Naive thymus-derived CD4-positive, alpha-beta T cell (primary cell): ENCODE data around the gene CDS2. TPM values are rescaled to one million over a fixed set of nuclear protein-coding genes. Genes with fewer than 3 reads are reported as not detected.

Experiments used
- ATAC-seq: fragments of 150-1000 bp; cut with Tn5 transposase; 2 replicates; pipeline ENCODE4 v1.10.0; 2021; ENCODE audit warnings: mild to moderate bottlenecking, moderate library complexity
- CTCF ChIA-PET: fragments of 350-600 bp; sonication (Branson Sonifier 250); formaldehyde crosslinking; loops from one replicate; lab custom pipeline; 2021; ENCODE audit warnings: antibody characterized with exemption; lab: Charles Lee
- POLR2A ChIA-PET: fragments of 350-600 bp; sonication (Branson Sonifier 250); formaldehyde crosslinking; loops from one replicate; lab custom pipeline; 2021; ENCODE audit warnings: antibody characterized with exemption, inconsistent platforms; lab: Charles Lee
- DNase-seq, 9 donors: peaks; one replicate each; pipeline versions ENCODE4 v3.0.0 to v3.0.0-alpha.2; 2020 to 2022; ENCODE audit warnings: mixed read lengths in 1 of 9
- H3K27ac ChIP-seq: one replicate; pipeline ENCODE4 v1.7.0; 2013; ENCODE audit warnings: mild to moderate bottlenecking, low read depth, low read length, moderate library complexity
- H3K27me3 ChIP-seq, 2 donors: one replicate each; pipeline ENCODE4 v1.7.0; 2013; ENCODE audit warnings: low read length in 2 of 2, mild to moderate bottlenecking in 2 of 2, moderate library complexity in 2 of 2; ENCODE audit not compliant: control insufficient read depth in 2 of 2, insufficient read depth in 2 of 2
- H3K36me3 ChIP-seq, 3 experiments: 1 replicate in 2 of 3; 2 replicates in 1 of 3; pipeline ENCODE4 v1.7.0; 2013; ENCODE audit warnings: low read length in 3 of 3, mild to moderate bottlenecking in 3 of 3, moderate library complexity in 1 of 3; ENCODE audit not compliant: insufficient read depth in 3 of 3, control insufficient read depth in 2 of 3
- H3K4me1 ChIP-seq, 2 donors: one replicate each; pipeline ENCODE4 v1.7.0; 2013; ENCODE audit warnings: low read length in 2 of 2, mild to moderate bottlenecking in 2 of 2, moderate library complexity in 1 of 2; ENCODE audit not compliant: control insufficient read depth in 2 of 2, insufficient read depth in 2 of 2
- H3K4me3 ChIP-seq: 2 replicates; pipeline ENCODE4 v1.7.0; 2013; ENCODE audit warnings: mild to moderate bottlenecking, low read length
- H3K9me3 ChIP-seq, 3 experiments: 1 replicate in 2 of 3; 2 replicates in 1 of 3; pipeline ENCODE4 v1.7.0; 2013; ENCODE audit warnings: low read length in 3 of 3; ENCODE audit not compliant: control insufficient read depth in 2 of 3
- H3K27ac Mint-ChIP-seq, 9 donors: one replicate each; pipeline ENCODE4 v1.8.0; 2020 to 2022; ENCODE audit warnings: mixed read lengths in 9 of 9, mild to moderate bottlenecking in 8 of 9, moderate library complexity in 5 of 9, inconsistent platforms in 2 of 9
- H3K27me3 Mint-ChIP-seq, 5 donors: one replicate each; pipeline ENCODE4 v1.8.0; 2021 to 2022; ENCODE audit warnings: mixed read lengths in 5 of 5, mild to moderate bottlenecking in 1 of 5
- H3K36me3 Mint-ChIP-seq, 5 donors: one replicate each; pipeline ENCODE4 v1.8.0; 2020 to 2022; ENCODE audit warnings: mixed read lengths in 5 of 5, mild to moderate bottlenecking in 3 of 5, inconsistent platforms in 1 of 5
- H3K4me1 Mint-ChIP-seq, 7 donors: one replicate each; pipeline ENCODE4 v1.8.0; 2020 to 2022; ENCODE audit warnings: mixed read lengths in 7 of 7, mild to moderate bottlenecking in 3 of 7, inconsistent platforms in 1 of 7
- H3K4me3 Mint-ChIP-seq, 10 donors: one replicate each; pipeline ENCODE4 v1.8.0; 2020 to 2022; ENCODE audit warnings: mild to moderate bottlenecking in 10 of 10, mixed read lengths in 10 of 10, moderate library complexity in 6 of 10, inconsistent platforms in 2 of 10
- H3K9me3 Mint-ChIP-seq, 11 donors: one replicate each; pipeline ENCODE4 v1.8.0; 2020 to 2022; ENCODE audit warnings: mixed read lengths in 11 of 11, mild to moderate bottlenecking in 4 of 11, inconsistent platforms in 1 of 11, moderate library complexity in 1 of 11
- intact Hi-C, 2 donors: fragments of 100-400 bp; cut with micrococcal nuclease; formaldehyde crosslinking; loops; one replicate each; pipeline ENCODE4 v1.15.1; 2023
- polyA plus RNA-seq, 2 donors: library from polyadenylated mRNA; unstranded; fragments of 300-500 nt; fragmentation: Illumina TruSeq; gene quantifications; one replicate each; pipeline ENCODE4 v1.2.3, GENCODE V29; 2021
- total RNA-seq, 6 experiments: library from RNA in 5 of 6; stranded (reverse) in 5 of 6; gene quantifications; 1 replicate in 5 of 6; 2 replicates in 1 of 6; pipeline ENCODE4 v1.2.3 and lab custom pipeline; 2021 to 2026

The CDS2 gene
- total and polyA plus RNA-seq, 7 experiments from 2014 or later: 34.9 to 58.3 (median 52.4) TPM

DNA sequence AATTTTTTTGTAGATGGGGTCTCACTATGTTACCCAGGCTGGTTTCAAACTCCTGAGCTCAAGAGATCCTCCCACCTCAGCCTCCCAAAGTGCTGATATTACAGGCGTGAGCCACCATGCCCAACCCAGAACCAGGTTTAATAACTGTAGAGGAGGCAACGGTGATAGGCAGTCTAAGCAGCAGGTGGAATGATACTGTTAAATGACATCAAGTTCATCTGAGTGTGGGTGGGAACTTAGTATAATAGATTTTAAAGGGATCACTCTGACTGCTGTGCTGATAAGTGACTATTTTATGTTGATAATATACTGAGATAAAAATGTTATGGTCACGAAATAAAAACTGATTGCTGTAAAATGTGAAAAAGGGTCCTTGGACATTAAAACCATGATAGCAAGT is 38.1 kb upstream of the CDS2 start:
- peak overlapping the region in 5 of 9 donors; percentile 29 to 90 (median 75) for H3K27ac Mint-ChIP-seq
- DNase-seq: no peak
- Histone ChIP-seq H3K36me3 (peaks cover 0 to 4% (median 0%) of the 10 kb centered on the region in 3 experiments), H3K27ac (no peak overlapping the region), H3K27me3 (no peaks in the 10 kb centered on the region), H3K4me3 (no peak overlapping the region), H3K4me1 (peaks cover 8 to 9% of the 10 kb centered on the region in 2 donors), H3K9me3 (no peaks in the 10 kb centered on the region)
- CTCF ChIA-PET: interaction anchor here (0.7 to 1.8 kb wide), 2 partner anchors 12 to 992 kb away, joined by 4 to 5 read pairs; no protein-coding TSS in a partner anchor
- intact Hi-C loops: no loop called here
- peaks cover 0 to 10% (median 4%) of the 10 kb centered on the region in 5 donors for H3K36me3 Mint-ChIP-seq
- H3K4me3 Mint-ChIP-seq: no peak overlapping the region
- POLR2A ChIA-PET: interaction anchor here (1.0 to 1.5 kb wide), 3 partner anchors 8 to 276 kb away, joined by 3 to 4 read pairs (median 4); no protein-coding TSS in a partner anchor
- no peak for ATAC-seq
- H3K4me1 Mint-ChIP-seq: peaks cover 12 to 26% (median 15%) of the 10 kb centered on the region in 7 donors
- H3K27me3 Mint-ChIP-seq: no peaks in the 10 kb centered on the region
- no peaks in the 10 kb centered on the region for H3K9me3 Mint-ChIP-seq

DNA sequence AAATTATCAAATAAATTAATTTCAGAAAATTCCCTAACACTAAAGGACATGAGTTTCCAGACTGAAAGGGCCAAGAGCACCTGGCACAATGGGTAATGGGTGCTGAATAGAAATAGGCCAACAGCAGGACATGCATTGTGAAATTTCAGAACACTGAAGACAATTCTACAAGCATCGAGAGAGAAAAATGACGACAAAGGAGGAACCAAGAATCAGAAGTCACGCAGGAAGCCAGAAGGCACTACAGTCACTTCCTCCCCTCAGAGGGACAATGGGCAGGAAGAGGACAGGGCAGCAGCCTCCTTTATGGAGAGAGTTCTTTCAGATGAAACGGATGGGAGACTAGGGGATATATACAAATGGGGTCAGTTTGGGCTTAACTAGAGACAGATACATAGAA is 36.6 kb upstream of the CDS2 start:
- ChIA-PET POLR2A (no interaction called here), CTCF (no interaction called here)
- H3K27ac Mint-ChIP-seq: peak overlapping the region; percentile 49 to 90 (median 84)

DNA sequence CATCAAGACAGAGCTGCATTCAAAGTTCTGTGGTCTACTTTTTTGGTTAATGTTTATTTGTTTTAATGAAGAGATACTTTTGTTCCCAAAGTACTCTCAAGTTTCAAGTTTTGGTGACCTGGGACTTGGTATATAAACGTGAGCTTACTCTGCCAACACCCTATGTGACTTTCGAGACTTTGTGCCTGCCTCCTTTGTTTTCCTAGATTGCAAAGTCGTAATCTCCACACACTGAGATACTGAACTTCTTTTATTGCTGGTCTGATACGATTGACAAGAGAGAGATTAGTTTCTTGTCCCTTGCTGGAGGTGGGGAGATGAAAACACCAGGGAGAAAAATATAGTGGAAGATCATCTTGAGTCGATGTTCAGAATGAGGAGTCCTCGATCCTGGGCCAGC is 34.9 kb upstream of the CDS2 start:
- CTCF ChIA-PET: interaction anchor here (0.6 to 1.7 kb wide), 3 partner anchors 9 to 28 kb away, joined by 3 to 10 read pairs (median 4); no protein-coding TSS in a partner anchor
- no peak overlapping the region for H3K4me3 ChIP-seq
- Mint-ChIP-seq H3K9me3 (no peaks in the 10 kb centered on the region), H3K36me3 (peaks cover 0 to 9% (median 4%) of the 10 kb centered on the region in 5 donors), H3K27ac (peak overlapping the region in 7 of 9 donors; percentile 2 to 78 (median 19)), H3K27me3 (no peaks in the 10 kb centered on the region), H3K4me3 (no peak overlapping the region), H3K4me1 (peaks cover 10 to 18% (median 15%) of the 10 kb centered on the region in 7 donors)
- no peaks in the 10 kb centered on the region for H3K9me3 ChIP-seq
- ATAC-seq (no peak), DNase-seq (no peak)
- H3K4me1 ChIP-seq: peaks cover 8 to 9% of the 10 kb centered on the region in 2 donors
- no peaks in the 10 kb centered on the region for H3K27me3 ChIP-seq
- no peak overlapping the region for H3K27ac ChIP-seq
- H3K36me3 ChIP-seq: peaks cover 0 to 20% (median 0%) of the 10 kb centered on the region in 3 experiments
- intact Hi-C loops: loop anchor here in 1 of 2 donors (1.0 kb wide), 1 partner anchor 12 kb away; no protein-coding TSS in a partner anchor
- POLR2A ChIA-PET: interaction anchor here (1.1 to 1.2 kb wide), 2 partner anchors 13 to 84 kb away, joined by 3 read pairs; no protein-coding TSS in a partner anchor

More for the DNA sequence above, 36.6 kb upstream of the CDS2 start:
- peaks cover 12 to 24% (median 15%) of the 10 kb centered on the region in 7 donors for H3K4me1 Mint-ChIP-seq
- no peaks in the 10 kb centered on the region for H3K27me3 Mint-ChIP-seq
- peak overlapping the region; percentile 39 for H3K27ac ChIP-seq
- ATAC-seq: peak; percentile 86
- H3K27me3 ChIP-seq: no peaks in the 10 kb centered on the region
- no peaks in the 10 kb centered on the region for H3K9me3 ChIP-seq
- H3K9me3 Mint-ChIP-seq: no peaks in the 10 kb centered on the region
- peak overlapping the region in 7 of 10 donors; percentile 1 to 44 (median 26) for H3K4me3 Mint-ChIP-seq
- peaks cover 0 to 7% (median 0%) of the 10 kb centered on the region in 3 experiments for H3K36me3 ChIP-seq
- intact Hi-C loops: no loop called here
- H3K4me1 ChIP-seq: peaks cover 8 to 9% of the 10 kb centered on the region in 2 donors
- DNase-seq: peak in 2 of 9 donors; percentile 12 to 13
- no peak overlapping the region for H3K4me3 ChIP-seq
- peaks cover 0 to 7% (median 4%) of the 10 kb centered on the region in 5 donors for H3K36me3 Mint-ChIP-seq

DNA sequence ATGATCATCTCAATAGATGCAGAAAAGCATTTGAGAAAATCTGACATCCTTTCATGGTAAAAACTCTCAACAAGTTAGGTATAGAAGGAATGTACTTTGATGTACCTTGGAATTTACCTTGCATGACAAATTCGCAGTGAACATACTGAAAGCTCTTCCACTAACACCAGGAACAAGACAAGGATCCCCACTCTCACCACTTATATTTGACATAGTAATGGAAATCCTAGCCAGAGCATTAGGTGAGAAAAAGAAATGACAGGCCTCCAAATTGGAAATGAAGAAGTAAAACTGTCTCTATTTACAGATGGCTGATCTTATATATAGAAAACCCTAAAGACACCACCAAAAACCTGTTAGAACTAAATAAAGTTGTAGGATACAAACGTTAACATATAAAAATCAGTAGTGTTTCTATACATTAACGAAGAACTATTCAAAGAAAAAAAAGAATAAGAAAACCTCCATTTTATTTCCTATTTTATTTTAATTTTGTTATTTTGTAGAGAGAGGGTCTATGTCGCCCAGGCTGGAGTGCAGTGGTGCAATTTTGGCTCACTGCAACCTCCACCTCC is 34.0 kb upstream of the CDS2 start:
- CTCF ChIA-PET: interaction anchor here (1.1 kb wide), 1 partner anchor 9 kb away, joined by 3 read pairs; no protein-coding TSS in a partner anchor
- H3K27ac Mint-ChIP-seq: peak overlapping the region in 5 of 9 donors; percentile 13 to 76 (median 18)
- no peak overlapping the region for H3K27ac ChIP-seq

DNA sequence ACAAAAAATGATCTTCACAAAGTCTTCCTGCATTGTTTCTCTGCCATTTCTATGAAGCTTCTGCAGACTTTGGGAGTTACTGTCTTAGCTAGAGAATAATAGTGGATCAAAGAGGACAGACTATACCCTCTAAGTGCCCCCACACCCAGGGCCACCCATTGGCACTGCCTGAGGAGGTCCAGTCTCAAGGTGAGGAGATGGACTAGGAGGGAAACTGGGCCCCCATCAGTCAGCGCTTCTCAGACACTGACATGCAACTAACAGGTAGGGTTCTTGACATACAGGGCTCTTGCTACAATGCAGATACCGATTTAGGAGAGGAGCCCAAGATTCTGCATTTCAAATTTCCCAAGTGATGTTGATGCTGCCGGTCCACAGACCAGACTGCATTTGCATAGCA is 31.4 kb upstream of the CDS2 start:
- peaks cover 4 to 27% (median 16%) of the 10 kb centered on the region in 5 donors for H3K36me3 Mint-ChIP-seq
- DNase-seq (no peak), ATAC-seq (no peak)
- H3K27me3 Mint-ChIP-seq: no peaks in the 10 kb centered on the region
- CTCF ChIA-PET: interaction anchor here (1.1 kb wide), 1 partner anchor 14 kb away, joined by 5 read pairs; no protein-coding TSS in a partner anchor
- no peak overlapping the region for H3K27ac ChIP-seq
- H3K9me3 ChIP-seq: no peaks in the 10 kb centered on the region
- no peak overlapping the region for H3K4me3 ChIP-seq
- peak overlapping the region in 6 of 9 donors; percentile 6 to 49 (median 30) for H3K27ac Mint-ChIP-seq
- H3K36me3 ChIP-seq: peaks cover 4 to 38% (median 8%) of the 10 kb centered on the region in 3 experiments
- H3K4me1 Mint-ChIP-seq: peaks cover 1 to 8% (median 4%) of the 10 kb centered on the region in 7 donors
- H3K27me3 ChIP-seq: no peaks in the 10 kb centered on the region
- intact Hi-C loops: no loop called here
- H3K9me3 Mint-ChIP-seq: no peaks in the 10 kb centered on the region
- POLR2A ChIA-PET: no interaction called here
- H3K4me1 ChIP-seq: peaks cover 0 to 1% of the 10 kb centered on the region in 2 donors
- H3K4me3 Mint-ChIP-seq: no peak overlapping the region

More for the DNA sequence above, 34.0 kb upstream of the CDS2 start:
- DNase-seq (no peak), ATAC-seq (no peak)
- Histone ChIP-seq H3K4me1 (peaks cover 8 to 9% of the 10 kb centered on the region in 2 donors), H3K4me3 (no peak overlapping the region), H3K9me3 (no peaks in the 10 kb centered on the region), H3K36me3 (peaks cover 0 to 25% (median 0%) of the 10 kb centered on the region in 3 experiments), H3K27me3 (no peaks in the 10 kb centered on the region)
- Mint-ChIP-seq H3K4me3 (no peak overlapping the region), H3K27me3 (no peaks in the 10 kb centered on the region), H3K9me3 (no peaks in the 10 kb centered on the region), H3K4me1 (peaks cover 10 to 18% (median 15%) of the 10 kb centered on the region in 7 donors), H3K36me3 (peaks cover 0 to 12% (median 4%) of the 10 kb centered on the region in 5 donors)
- POLR2A ChIA-PET: no interaction called here
- intact Hi-C loops: loop anchor here in 1 of 2 donors (1.0 kb wide), 1 partner anchor 13 kb away; no protein-coding TSS in a partner anchor

DNA sequence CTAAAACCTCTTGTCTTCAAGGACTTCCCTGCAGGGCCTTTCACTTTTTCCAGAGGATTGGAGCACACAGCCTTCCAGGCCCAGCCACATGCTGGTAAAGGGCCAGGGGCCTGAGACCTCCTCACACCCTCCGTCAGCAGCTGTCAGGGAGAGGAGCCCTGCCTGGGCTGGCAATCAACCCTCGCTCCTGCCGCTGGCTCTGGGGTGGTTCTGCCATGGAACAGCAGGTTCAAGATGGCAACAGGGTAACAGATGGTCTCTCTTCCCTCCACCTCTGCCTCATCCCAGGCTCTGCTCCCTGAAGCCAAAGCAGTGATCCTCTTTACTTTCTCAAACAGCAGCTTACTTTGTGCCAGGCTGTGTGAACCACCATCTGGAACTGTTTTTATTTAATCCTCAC is 30.9 kb upstream of the CDS2 start:
- Histone ChIP-seq H3K36me3 (peaks cover 5 to 38% (median 8%) of the 10 kb centered on the region in 3 experiments), H3K27ac (no peak overlapping the region), H3K9me3 (no peaks in the 10 kb centered on the region), H3K4me3 (no peak overlapping the region), H3K4me1 (peaks cover 3 to 5% of the 10 kb centered on the region in 2 donors), H3K27me3 (no peaks in the 10 kb centered on the region)
- Mint-ChIP-seq H3K4me3 (no peak overlapping the region), H3K36me3 (peaks cover 7 to 30% (median 19%) of the 10 kb centered on the region in 5 donors), H3K9me3 (no peaks in the 10 kb centered on the region), H3K27me3 (no peaks in the 10 kb centered on the region), H3K4me1 (peaks cover 0 to 9% (median 5%) of the 10 kb centered on the region in 7 donors), H3K27ac (peak overlapping the region in 2 of 9 donors; percentile 57 to 62)
- POLR2A ChIA-PET: no interaction called here
- no peak for DNase-seq
- no peak for ATAC-seq
- CTCF ChIA-PET: interaction anchor here (0.9 to 1.1 kb wide), 2 partner anchors 14 to 145 kb away, joined by 3 to 5 read pairs; no protein-coding TSS in a partner anchor
- intact Hi-C loops: no loop called here
